ENCODE measurements around the gene C6orf15. TPM values are rescaled to one million over a fixed set of nuclear protein-coding genes. Genes with fewer than 3 reads are reported as not detected.

C6orf15 gene
- total and polyA plus RNA-seq, 7 donors: not detected

GRCh38 chr6:31115941-31116560 lies 3.7 kb upstream of the C6orf15 start:
- Histone ChIP-seq H3K36me3 (no peaks in the 10 kb centered on the region), H3K27me3 (no peaks in the 10 kb centered on the region), H3K9me3 (no peaks in the 10 kb centered on the region), H3K4me1 (peaks cover 0 to 42% (median 31%) of the 10 kb centered on the region in 4 donors), H3K4me3 (no peak overlapping the region), H3K27ac (peak overlapping the region in 2 of 4 donors; percentile 60 to 63)
- 93 to 94% methylated on average over 12 of the region's 12 CpGs for WGBS, 2 donors
- no peak for DNase-seq
- TF ChIP-seq POLR2A (IDR thresholded peaks at IDR 0.05) (no peak), POLR2AphosphoS5 (IDR thresholded peaks at IDR 0.05) (no peak), EP300 (IDR thresholded peaks at IDR 0.05) (no peak)
- TF ChIP-seq, protein P1, sequence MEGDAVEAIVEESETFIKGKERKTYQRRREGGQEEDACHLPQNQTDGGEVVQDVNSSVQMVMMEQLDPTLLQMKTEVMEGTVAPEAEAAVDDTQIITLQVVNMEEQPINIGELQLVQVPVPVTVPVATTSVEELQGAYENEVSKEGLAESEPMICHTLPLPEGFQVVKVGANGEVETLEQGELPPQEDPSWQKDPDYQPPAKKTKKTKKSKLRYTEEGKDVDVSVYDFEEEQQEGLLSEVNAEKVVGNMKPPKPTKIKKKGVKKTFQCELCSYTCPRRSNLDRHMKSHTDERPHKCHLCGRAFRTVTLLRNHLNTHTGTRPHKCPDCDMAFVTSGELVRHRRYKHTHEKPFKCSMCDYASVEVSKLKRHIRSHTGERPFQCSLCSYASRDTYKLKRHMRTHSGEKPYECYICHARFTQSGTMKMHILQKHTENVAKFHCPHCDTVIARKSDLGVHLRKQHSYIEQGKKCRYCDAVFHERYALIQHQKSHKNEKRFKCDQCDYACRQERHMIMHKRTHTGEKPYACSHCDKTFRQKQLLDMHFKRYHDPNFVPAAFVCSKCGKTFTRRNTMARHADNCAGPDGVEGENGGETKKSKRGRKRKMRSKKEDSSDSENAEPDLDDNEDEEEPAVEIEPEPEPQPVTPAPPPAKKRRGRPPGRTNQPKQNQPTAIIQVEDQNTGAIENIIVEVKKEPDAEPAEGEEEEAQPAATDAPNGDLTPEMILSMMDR (IDR thresholded peaks at IDR 0.05): no peak
- intact Hi-C loops (cut with DNase I): no loop called here

DNA sequence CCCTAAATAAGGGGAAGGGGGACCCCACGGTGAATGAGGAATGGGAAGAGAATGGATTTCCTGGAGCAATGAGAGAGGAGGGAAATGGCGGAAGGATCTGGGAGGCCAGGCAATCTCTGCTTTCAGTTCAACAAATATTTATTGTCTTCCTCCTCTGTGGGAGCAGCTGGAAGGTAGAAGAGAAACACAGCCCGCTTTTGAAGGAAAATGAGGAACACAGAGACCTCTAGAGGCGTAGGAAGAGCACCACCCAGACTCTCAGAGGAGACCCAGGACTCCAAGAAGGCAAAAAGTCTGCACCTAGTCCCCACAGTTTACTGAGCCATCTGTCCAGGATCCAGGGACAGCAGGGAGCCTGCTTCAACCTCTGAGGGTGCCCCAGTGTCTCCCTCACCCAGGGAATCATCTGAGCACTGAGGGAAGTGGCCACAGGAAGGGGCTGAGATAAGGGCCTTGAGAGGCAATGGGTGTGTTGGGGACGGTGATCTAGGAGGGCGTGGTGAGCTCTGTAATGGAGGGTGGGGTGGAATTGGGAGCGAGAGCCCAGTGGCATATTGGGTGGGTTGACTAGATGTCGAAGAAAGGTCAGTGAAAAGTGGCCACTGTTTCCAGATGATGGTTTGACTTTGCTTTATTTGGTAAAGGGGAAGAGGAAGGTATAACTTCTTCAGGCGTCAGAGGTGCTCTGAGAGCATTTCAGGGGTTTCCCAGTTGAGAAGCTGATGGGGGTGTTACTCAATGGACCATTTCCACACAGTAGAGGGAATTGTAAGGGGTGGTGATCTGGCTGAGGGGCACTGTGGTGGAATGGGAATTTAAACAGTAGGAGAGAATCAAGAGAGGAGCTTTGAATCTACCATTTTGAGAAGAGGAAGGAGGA lies 2.8 kb upstream of the C6orf15 start:
- DNase-seq: no peak
- no peaks in the 10 kb centered on the region for H3K27me3 ChIP-seq
- TF ChIP-seq, protein P1 (IDR thresholded peaks at IDR 0.05): no peak
- TF ChIP-seq EP300 (IDR thresholded peaks at IDR 0.05) (no peak), POLR2AphosphoS5 (IDR thresholded peaks at IDR 0.05) (no peak), POLR2A (IDR thresholded peaks at IDR 0.05) (no peak)
- H3K36me3 ChIP-seq: no peaks in the 10 kb centered on the region
- intact Hi-C loops (cut with DNase I): no loop called here
- H3K4me3 ChIP-seq: peak overlapping the region; percentile 6 to 35 (median 30)
- 23 to 48% methylated on average over 9 of the region's 9 CpGs for whole genome bisulfite sequencing, 2 donors
- no peaks in the 10 kb centered on the region for H3K9me3 ChIP-seq
- H3K27ac ChIP-seq: peak overlapping the region; percentile 59 to 78 (median 68)
- peaks cover 0 to 42% (median 31%) of the 10 kb centered on the region in 4 donors for H3K4me1 ChIP-seq

DNA sequence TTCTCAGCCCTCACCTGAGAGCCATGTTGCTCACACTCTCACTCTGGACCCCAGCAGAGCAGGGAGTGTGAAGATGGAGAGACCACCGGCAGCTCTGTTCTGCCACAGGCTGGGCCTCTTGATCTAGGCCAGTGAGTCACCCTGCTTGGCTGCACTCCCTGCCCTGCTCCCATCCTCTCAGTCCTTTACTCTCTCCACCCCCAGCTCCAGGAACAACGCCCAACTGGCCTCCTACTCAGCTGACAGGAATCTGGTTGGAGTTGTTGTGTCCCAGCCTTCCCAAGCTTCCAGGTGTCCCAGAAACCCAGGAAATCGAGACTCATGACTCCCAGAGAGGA lies 2.1 kb upstream of the C6orf15 start, which contains the start of gene PSORS1C1:
TSS of gene PSORS1C1 (plus strand) at position 260 of the 338 bp plus-strand sequence. CDS start 14,833 bp downstream, outside the sequence.
- Histone ChIP-seq H3K36me3 (no peaks in the 10 kb centered on the region), H3K4me1 (peaks cover 0 to 42% (median 31%) of the 10 kb centered on the region in 4 donors), H3K27me3 (no peaks in the 10 kb centered on the region), H3K4me3 (peak within 1 kb of the TSS; percentile 6 to 35 (median 30)), H3K9me3 (no peaks in the 10 kb centered on the region), H3K27ac (peak within 1 kb of the TSS; percentile 59 to 78 (median 68))
- WGBS, 2 donors: 4 to 40% methylated on average over 3 of the region's 3 CpGs
- peak; percentile 97 for DNase-seq
- TF ChIP-seq, protein P1 (IDR thresholded peaks at IDR 0.05): no peak
- TF ChIP-seq POLR2A (IDR thresholded peaks at IDR 0.05): no peak
- peak in 3 of 4 donors; percentile 29 to 54 (median 48) for TF ChIP-seq POLR2AphosphoS5 (IDR thresholded peaks at IDR 0.05)
- no peak for TF ChIP-seq EP300 (IDR thresholded peaks at IDR 0.05)
- intact Hi-C loops (cut with DNase I): no loop called here

- intact Hi-C loops (cut with DNase I): no loop called here
- Histone ChIP-seq H3K4me3 (no peak overlapping the region), H3K4me1 (peaks cover 0 to 42% (median 31%) of the 10 kb centered on the region in 4 donors), H3K27ac (peak overlapping the region; percentile 59 to 78 (median 68)), H3K36me3 (no peaks in the 10 kb centered on the region), H3K9me3 (no peaks in the 10 kb centered on the region), H3K27me3 (no peaks in the 10 kb centered on the region)
- DNase-seq: no peak
- 65 to 86% methylated on average over 7 of the region's 7 CpGs for WGBS, 2 donors
- no peak for TF ChIP-seq POLR2AphosphoS5 (IDR thresholded peaks at IDR 0.05)
- no peak for TF ChIP-seq EP300 (IDR thresholded peaks at IDR 0.05)
- TF ChIP-seq, protein P1 (IDR thresholded peaks at IDR 0.05): no peak
- TF ChIP-seq POLR2A (IDR thresholded peaks at IDR 0.05): no peak
These were observed 1.6 kb upstream of the C6orf15 start for GRCh38 chr6:31113861-31114540.

All from sigmoid colon (tissue), 7 donors.